OCI-LY1 (cell line): Measurements from ENCODE around the gene HSF2BP.

ENCODE experiments used
- H2AFZ ChIP-seq: fragments of 200-600 bp; sonication (generic), shearing (Covaris generic); 2 replicates; pipeline ENCODE4 v1.6.0; 2014; ENCODE audit warnings: antibody characterized with exemption, mild to moderate bottlenecking, low read length
- H3F3A ChIP-seq: fragments of 200-600 bp; sonication (generic), shearing (Covaris generic); 2 replicates; pipeline ENCODE4 v1.6.0; 2014; ENCODE audit warnings: mild to moderate bottlenecking, antibody characterized with exemption, low read length, moderate library complexity; ENCODE audit not compliant: insufficient read depth
- H3K27ac ChIP-seq: fragments of 200-600 bp; sonication (generic); 2 replicates; pipeline ENCODE4 v1.5.1; 2014; ENCODE audit warnings: low read length, mixed run types, mild to moderate bottlenecking, low read depth; ENCODE audit not compliant: poor library complexity, severe bottlenecking
- H3K27me3 ChIP-seq: fragments of 200-600 bp; sonication (generic); 2 replicates; pipeline ENCODE4 v1.6.0; 2014; ENCODE audit warnings: antibody characterized with exemption, mild to moderate bottlenecking, low read length, moderate library complexity; ENCODE audit not compliant: insufficient read depth
- H3K36me3 ChIP-seq: fragments of 200-600 bp; sonication (generic); 2 replicates; pipeline ENCODE4 v1.6.1; 2014; ENCODE audit warnings: mild to moderate bottlenecking, antibody characterized with exemption, low read length, moderate library complexity, mixed read lengths; ENCODE audit not compliant: insufficient read depth
- H3K4me1 ChIP-seq: fragments of 200-600 bp; sonication (generic); 2 replicates; pipeline ENCODE4 v1.5.1; 2014; ENCODE audit warnings: mild to moderate bottlenecking, low read length, moderate library complexity; ENCODE audit not compliant: insufficient read depth, severe bottlenecking
- H3K4me2 ChIP-seq: fragments of 200-600 bp; sonication (generic), shearing (Covaris generic); 2 replicates; pipeline ENCODE4 v1.6.1; 2014; ENCODE audit warnings: low read length
- H3K4me3 ChIP-seq: fragments of 200-600 bp; sonication (generic); 2 replicates; pipeline ENCODE4 v1.5.1; 2014; ENCODE audit warnings: low read length, low read depth, mild to moderate bottlenecking, mixed read lengths; ENCODE audit not compliant: poor library complexity, severe bottlenecking
- H3K79me2 ChIP-seq: fragments of 200-600 bp; shearing (Covaris generic); 2 replicates; pipeline ENCODE4 v1.6.1; 2016; ENCODE audit warnings: mixed run types, low read length, mixed read lengths; ENCODE audit not compliant: insufficient read depth
- H3K9ac ChIP-seq: fragments of 200-600 bp; sonication (generic), shearing (Covaris generic); 2 replicates; pipeline ENCODE4 v1.6.1; 2014; ENCODE audit warnings: mild to moderate bottlenecking, low read length, mixed read lengths
- H3K9me2 ChIP-seq: fragments of 200-600 bp; sonication (generic), shearing (Covaris generic); 2 replicates; pipeline ENCODE4 v1.6.1; 2014; ENCODE audit warnings: low read depth, mild to moderate bottlenecking, low read length, mixed read lengths
- H3K9me3 ChIP-seq: fragments of 200-600 bp; shearing (Covaris generic); 2 replicates; pipeline ENCODE4 v1.6.1; 2014; ENCODE audit warnings: low read length, mixed read lengths
- H4K20me1 ChIP-seq: fragments of 200-600 bp; sonication (generic), shearing (Covaris generic); 2 replicates; pipeline ENCODE4 v1.6.0; 2016; ENCODE audit warnings: mild to moderate bottlenecking, low read length; ENCODE audit not compliant: insufficient read depth
- CTCF ChIP-seq: fragments of 200-600 bp; sonication (generic), shearing (Covaris generic); IDR thresholded peaks from 2 replicates; pipeline ENCODE4 v1.5.1; 2017; ENCODE audit warnings: mild to moderate bottlenecking, antibody characterized with exemption, low read length, moderate library complexity, mixed read lengths
- EZH2 ChIP-seq: fragments of 200-600 bp; sonication (generic), shearing (Covaris generic); IDR thresholded peaks from 2 replicates; pipeline ENCODE4 v1.8.0; 2017; ENCODE audit warnings: borderline replicate concordance, mixed run types, mild to moderate bottlenecking, antibody characterized with exemption, low read length, moderate library complexity, mixed read lengths

Gene HSF2BP

DNA sequence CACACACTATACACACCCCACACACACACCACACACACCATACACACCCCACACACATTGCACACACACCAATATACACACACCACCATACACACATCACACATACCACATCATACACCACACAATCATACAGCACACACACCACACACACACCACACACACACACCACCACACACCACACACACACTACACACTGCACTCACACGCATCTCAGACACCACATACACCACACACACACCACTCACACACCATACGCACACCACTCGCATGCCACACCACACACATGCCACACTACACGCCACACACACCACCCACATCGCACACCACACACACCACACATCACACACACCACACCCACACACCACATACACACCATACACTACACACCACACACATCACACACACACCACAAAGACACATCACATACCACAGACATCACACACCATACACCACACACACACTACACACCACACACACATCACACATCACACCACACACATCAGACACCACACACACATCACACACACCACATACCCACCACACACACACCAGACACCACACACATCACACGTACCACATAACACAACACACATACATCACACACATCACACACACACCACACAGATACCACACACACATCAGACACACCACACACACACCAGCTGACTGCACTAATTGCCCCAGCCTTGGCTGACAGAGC lies 54.6 kb downstream of the HSF2BP start:
- Histone ChIP-seq H3K79me2 (no peaks in the 10 kb centered on the region), H3K36me3 (no peaks in the 10 kb centered on the region), H3K27me3 (peaks cover 7% of the 10 kb centered on the region; the same call in 1 of the 2 replicates), H3K4me2 (no peak overlapping the region), H3K27ac (no peak overlapping the region), H2AFZ (no peak overlapping the region), H3K4me3 (no peak overlapping the region), H3K9me2 (no peaks in the 10 kb centered on the region), H3F3A (no peaks in the 10 kb centered on the region), H3K9ac (no peak overlapping the region), H4K20me1 (no peaks in the 10 kb centered on the region), H3K4me1 (no peaks in the 10 kb centered on the region), H3K9me3 (no peaks in the 10 kb centered on the region)
- no peak for TF ChIP-seq EZH2
- no peak for TF ChIP-seq CTCF

GRCh38 chr21:43603641-43604504 lies 55.4 kb downstream of the HSF2BP start:
- Histone ChIP-seq H2AFZ (no peak overlapping the region), H3K27ac (no peak overlapping the region)

DNA sequence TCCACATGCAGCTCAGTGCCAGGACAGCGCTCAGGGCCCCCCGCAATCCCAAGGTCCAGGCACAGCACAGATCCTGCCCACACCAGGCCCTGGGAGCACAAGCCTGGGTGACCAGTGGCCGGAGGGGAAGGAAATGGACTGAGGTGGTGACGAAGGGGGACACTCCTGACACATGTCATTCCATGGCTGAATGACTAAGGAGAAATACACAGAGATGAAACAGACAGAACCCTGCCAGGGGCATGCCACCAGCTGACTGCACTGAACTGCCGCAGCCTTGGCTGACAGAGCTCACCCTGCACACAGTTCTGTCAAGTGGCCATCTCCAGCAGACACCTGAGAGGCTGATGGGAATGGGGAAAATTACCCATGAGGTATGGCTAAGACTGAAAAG lies 56.1 kb downstream of the HSF2BP start:
- TF ChIP-seq CTCF (no peak), EZH2 (no peak)
- no peaks in the 10 kb centered on the region for H3K9me3 ChIP-seq
- peaks cover 7% of the 10 kb centered on the region; the same call in 1 of the 2 replicates for H3K27me3 ChIP-seq

More at GRCh38 chr21:43603641-43604504, 55.4 kb downstream of the HSF2BP start:
- Histone ChIP-seq H3K9ac (no peak overlapping the region), H3K79me2 (no peaks in the 10 kb centered on the region), H3K9me2 (no peaks in the 10 kb centered on the region), H3K27me3 (peaks cover 7% of the 10 kb centered on the region; the same call in 1 of the 2 replicates), H3K4me2 (no peak overlapping the region), H3K4me1 (no peaks in the 10 kb centered on the region), H3F3A (no peaks in the 10 kb centered on the region), H3K36me3 (no peaks in the 10 kb centered on the region), H3K4me3 (no peak overlapping the region), H4K20me1 (no peaks in the 10 kb centered on the region), H3K9me3 (no peaks in the 10 kb centered on the region)
- TF ChIP-seq CTCF (no peak), EZH2 (no peak)

More for the DNA sequence above, 56.1 kb downstream of the HSF2BP start:
- Histone ChIP-seq H3K9me2 (no peaks in the 10 kb centered on the region), H2AFZ (no peak overlapping the region), H4K20me1 (no peaks in the 10 kb centered on the region), H3K4me1 (no peaks in the 10 kb centered on the region), H3K4me3 (no peak overlapping the region), H3K9ac (no peak overlapping the region), H3F3A (no peaks in the 10 kb centered on the region), H3K4me2 (no peak overlapping the region), H3K27ac (no peak overlapping the region), H3K36me3 (no peaks in the 10 kb centered on the region), H3K79me2 (no peaks in the 10 kb centered on the region)
